A549 (cell line): ENCODE measurements around the gene PIPOX. TPM values are rescaled to one million over a fixed set of nuclear protein-coding genes. Genes with fewer than 3 reads are reported as not detected.

ENCODE experiments used
- ATAC-seq, 2 experiments: fragments of 200-7000 bp in 1 of 2; fragments of >200 bp in 1 of 2; cut with Nextera tagmentation in 1 of 2; cut with Tn5 transposase in 1 of 2; 3 replicates each; pipeline versions ENCODE4 v1.8.0 to v1.9.1; 2018 to 2020; ENCODE audit warnings: mild to moderate bottlenecking in 1 of 2, moderate library complexity in 1 of 2
- CTCF ChIA-PET: fragments of 300-600 bp; sonication (Branson Sonifier 250); formaldehyde crosslinking; extraction: SDS; loops from one replicate; lab custom pipeline; 2021; ENCODE audit warnings: antibody characterized with exemption, inconsistent platforms; lab: Yijun Ruan, JAX
- POLR2A ChIA-PET: fragments of 350-600 bp; formaldehyde crosslinking; extraction: SDS; loops from one replicate; lab custom pipeline; 2021; ENCODE audit warnings: antibody characterized with exemption, inconsistent platforms; lab: Yijun Ruan, JAX
- DNase-seq, 2 experiments: peaks; one replicate each; pipeline versions ENCODE4 v3.0.0 to v3.0.0-alpha.2; 2011 to 2016; ENCODE audit warnings: low read depth in 1 of 2, low spot score in 1 of 2
- FAIRE-seq: peaks from 2 replicates; lab custom pipeline; 2011; peaks lifted over from hg19 to GRCh38; lab: Jason Lieb, UNC
- H3K27ac ChIP-seq, 2 experiments: fragments of >200 bp; sonication (Bioruptor Twin); formaldehyde crosslinking; 3 replicates each; pipeline ENCODE4 v1.5.1; 2016 to 2017
- H3K4me1 ChIP-seq: fragments of >200 bp; sonication (Bioruptor Twin); formaldehyde crosslinking; 3 replicates; pipeline ENCODE4 v1.6.1; 2016
- H3K4me2 ChIP-seq: fragments of >200 bp; sonication (Bioruptor Twin); formaldehyde crosslinking; 3 replicates; pipeline ENCODE4 v1.6.1; 2016
- H3K4me3 ChIP-seq: fragments of >200 bp; sonication (Bioruptor Twin); formaldehyde crosslinking; 3 replicates; pipeline ENCODE4 v1.5.1; 2016
- H3K9me3 ChIP-seq: fragments of >200 bp; sonication (Bioruptor Twin); formaldehyde crosslinking; 3 replicates; pipeline ENCODE4 v1.6.1; 2016
- ATOH8 ChIP-seq: fragments of 250-450 bp; sonication (Bioruptor Pico); IDR thresholded peaks from 2 replicates; pipeline ENCODE4 v1.5.0; 2020; ENCODE audit warnings: low read depth, mild to moderate bottlenecking, moderate library complexity
- CEBPB ChIP-seq, 2 experiments: fragments of >200 bp in 1 of 2; sonication (Bioruptor Twin) in 1 of 2; formaldehyde crosslinking in 1 of 2; IDR thresholded peaks; 2 replicates each; pipeline ENCODE4 v1.6.1; 2012 to 2016
- CHD2 ChIP-seq: fragments of 150-350 bp; IDR thresholded peaks from 2 replicates; pipeline ENCODE4 v1.6.1; 2014; ENCODE audit warnings: low read length; ENCODE audit not compliant: partially characterized antibody
- EHF ChIP-seq: fragments of 250-450 bp; sonication (Bioruptor Pico); IDR thresholded peaks from 2 replicates; pipeline ENCODE4 v1.5.0; 2020; ENCODE audit warnings: mild to moderate bottlenecking
- EHMT2 ChIP-seq: fragments of 200-600 bp; sonication (generic); IDR thresholded peaks from 2 replicates; pipeline ENCODE4 v1.6.1; 2016; ENCODE audit warnings: antibody characterized with exemption, low read depth, mild to moderate bottlenecking, moderate library complexity
- ELK1 ChIP-seq: fragments of 150-350 bp; IDR thresholded peaks from 2 replicates; pipeline ENCODE4 v1.6.1; 2014; ENCODE audit warnings: low read depth, mild to moderate bottlenecking, low read length
- EP300 ChIP-seq, 2 experiments: fragments of >200 bp; sonication (Bioruptor Twin); formaldehyde crosslinking; IDR thresholded peaks; 2 replicates in 1 of 2; 3 replicates in 1 of 2; pipeline ENCODE4 v1.6.1; 2016 to 2017
- ESRRA ChIP-seq: fragments of 150-350 bp; IDR thresholded peaks from 2 replicates; pipeline ENCODE4 v1.6.1; 2014; ENCODE audit warnings: mild to moderate bottlenecking, low read length, borderline replicate concordance
- FOSB ChIP-seq: fragments of 250-450 bp; sonication (Bioruptor Pico); IDR thresholded peaks from 2 replicates; pipeline ENCODE4 v1.5.0; 2020; ENCODE audit warnings: mild to moderate bottlenecking, moderate library complexity
- FOSL2 ChIP-seq, 2 experiments: fragments of 450-650 bp in 1 of 2; fragments of >200 bp in 1 of 2; sonication (Bioruptor Twin) in 1 of 2; formaldehyde crosslinking; IDR thresholded peaks; 2 replicates each; pipeline versions ENCODE4 v1.5.0 to v1.6.1; 2016 to 2020; ENCODE audit warnings: mild to moderate bottlenecking in 1 of 2, moderate library complexity in 1 of 2
- HDAC2 ChIP-seq: fragments of 200-600 bp; sonication (generic); IDR thresholded peaks from 2 replicates; pipeline ENCODE4 v1.6.1; 2016
- HOXA7 ChIP-seq: fragments of 250-450 bp; sonication (Bioruptor Pico); IDR thresholded peaks from 2 replicates; pipeline ENCODE4 v1.5.0; 2020; ENCODE audit warnings: mild to moderate bottlenecking, moderate library complexity
- JUN ChIP-seq, 2 experiments: fragments of >200 bp; sonication (Bioruptor Twin); formaldehyde crosslinking; IDR thresholded peaks; 2 replicates in 1 of 2; 3 replicates in 1 of 2; pipeline ENCODE4 v1.6.1; 2016 to 2017
- JUNB ChIP-seq: fragments of >200 bp; sonication (Bioruptor Twin); formaldehyde crosslinking; IDR thresholded peaks from 2 replicates; pipeline ENCODE4 v1.6.1; 2016
- KDM5A ChIP-seq: fragments of 200-600 bp; sonication (generic); IDR thresholded peaks from 2 replicates; pipeline ENCODE4 v1.6.1; 2016; ENCODE audit warnings: antibody characterized with exemption, mild to moderate bottlenecking
- MYC ChIP-seq: IDR thresholded peaks from 2 replicates; pipeline ENCODE4 v1.6.1; 2012; ENCODE audit warnings: mild to moderate bottlenecking, inconsistent platforms, low read length, improper control_type of control experiment, borderline replicate concordance
- NFE2L2 ChIP-seq: fragments of 150-350 bp; conservative IDR thresholded peaks from 2 replicates; pipeline ENCODE4 v1.6.1; 2014; ENCODE audit warnings: low read length
- NPAS2 ChIP-seq: fragments of 250-450 bp; sonication (Bioruptor Pico); IDR thresholded peaks from 2 replicates; pipeline ENCODE4 v1.8.0; 2022; ENCODE audit warnings: mild to moderate bottlenecking, moderate library complexity, borderline replicate concordance
- NR3C1 ChIP-seq: fragments of >200 bp; sonication (Bioruptor Twin); formaldehyde crosslinking; IDR thresholded peaks from 3 replicates; pipeline ENCODE4 v1.6.1; 2017
- POLR2AphosphoS2 ChIP-seq: conservative IDR thresholded peaks from 2 replicates; pipeline ENCODE4 v1.6.1; 2012; ENCODE audit warnings: low read length, improper control_type of control experiment, inconsistent platforms
- SMC3 ChIP-seq: fragments of >200 bp; sonication (Bioruptor Twin); formaldehyde crosslinking; IDR thresholded peaks from 3 replicates; pipeline ENCODE4 v1.6.1; 2018; ENCODE audit warnings: inconsistent platforms
- SREBF2 ChIP-seq: fragments of 450-650 bp; IDR thresholded peaks from 2 replicates; pipeline ENCODE4 v1.6.1; 2014; ENCODE audit warnings: mild to moderate bottlenecking, moderate library complexity
- ZSCAN20 ChIP-seq: fragments of 250-450 bp; sonication (Bioruptor Pico); IDR thresholded peaks from 2 replicates; pipeline ENCODE4 v1.8.0; 2022; ENCODE audit warnings: mild to moderate bottlenecking, moderate library complexity
- WGBS: methylation state at CpG from one replicate; pipeline ENCODE4 v1.1.6; 2017; ENCODE audit errors: missing lambda C conversion rate; 5-methylcytosine and 5-hydroxymethylcytosine counted together
- polyA plus RNA-seq, 4 experiments: library from polyadenylated mRNA; depleted of rRNA in 3 of 4; stranded (reverse); fragments of >200 nt; fragmentation: RNase III in 1 of 4; extraction: RNeasy Plus Mini Kit Qiagen cat#74134 plus additional on column Dnase treatment in 1 of 4; gene quantifications; 2 replicates in 3 of 4; 3 replicates in 1 of 4; pipeline ENCODE4 v1.2.3, GENCODE V29; 2011 to 2017
- TF ChIP-seq, protein P1 (sequence below): IDR thresholded peaks from 2 replicates; pipeline ENCODE4 v1.6.1; 2012; ENCODE audit warnings: low read depth, borderline replicate concordance

PIPOX gene
- polyA plus RNA-seq, 2 of the 4 experiments (the other 2 are of a cell fraction) = 0.39 to 0.94 TPM

DNA sequence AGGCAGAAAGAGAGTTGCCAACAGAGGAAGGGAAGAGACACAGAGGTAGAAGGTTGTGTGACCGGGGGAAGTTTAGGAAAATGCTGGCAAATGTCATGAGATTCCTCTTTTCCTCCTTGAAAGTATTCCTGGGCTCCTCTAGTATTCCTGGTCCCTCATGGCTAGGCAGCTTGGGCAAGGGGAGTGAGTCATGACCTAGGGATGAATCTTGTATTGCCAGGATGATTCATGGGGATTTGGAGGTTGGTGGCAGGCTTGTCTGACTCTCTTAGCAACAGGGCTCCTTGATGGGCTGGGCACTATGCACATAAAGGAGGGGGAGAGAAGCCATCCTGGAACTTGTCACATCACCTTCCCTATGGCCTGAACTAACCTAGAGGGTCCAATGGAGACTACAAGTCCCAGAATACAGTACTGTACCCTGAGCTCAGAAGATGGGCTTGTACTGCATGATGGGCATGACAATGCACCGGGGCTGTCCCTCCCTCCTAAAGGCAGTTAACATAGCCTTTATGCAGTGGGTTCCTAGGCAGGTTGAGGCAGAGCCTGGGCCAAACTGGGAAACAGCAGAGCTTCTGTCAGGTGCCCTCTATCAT lies 35.0 kb upstream of the PIPOX start:
- Histone ChIP-seq H3K4me2 (peak overlapping the region; percentile 57), H3K27ac (peak overlapping the region in 1 of 2 experiments; percentile 57; a peak in 3 of 6 replicates), H3K9me3 (no peaks in the 10 kb centered on the region), H3K4me1 (peaks cover 31% of the 10 kb centered on the region), H3K4me3 (no peak overlapping the region)
- WGBS = 0% methylated on average over 2 of the region's 2 CpGs
- DNase-seq (peak; percentile 78 to 97), FAIRE-seq (peak; percentile 74), ATAC-seq (peak; percentile 82 to 84)
- POLR2A ChIA-PET = no interaction called here
- TF ChIP-seq EHMT2 (no peak), KDM5A (no peak), MYC (no peak), SMC3 (no peak), NR3C1 (no peak), CEBPB (IDR thresholded peaks at IDR 0.05) (0 out of 4 replicates have a peak, but pooled peaks of 1 of the 2 experiments have one; percentile 41), ATOH8 (CRISPR knock-in tag) (no peak), SREBF2 (no peak), EHF (no peak), FOSL2 (IDR thresholded peaks at IDR 0.05) (peak; percentile 77), FOSL2 (CRISPR knock-in tag; IDR thresholded peaks at IDR 0.05) (peak; percentile 92), ZSCAN20 (CRISPR knock-in tag) (no peak), ELK1 (no peak), JUNB (peak; percentile 33; the same call in 1 of the 2 replicates)
- TF ChIP-seq, protein P1, sequence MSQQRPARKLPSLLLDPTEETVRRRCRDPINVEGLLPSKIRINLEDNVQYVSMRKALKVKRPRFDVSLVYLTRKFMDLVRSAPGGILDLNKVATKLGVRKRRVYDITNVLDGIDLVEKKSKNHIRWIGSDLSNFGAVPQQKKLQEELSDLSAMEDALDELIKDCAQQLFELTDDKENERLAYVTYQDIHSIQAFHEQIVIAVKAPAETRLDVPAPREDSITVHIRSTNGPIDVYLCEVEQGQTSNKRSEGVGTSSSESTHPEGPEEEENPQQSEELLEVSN = no peak
- CTCF ChIA-PET = interaction anchor here (0.6 to 4.3 kb wide), 15 partner anchors 15 to 108 kb away, joined by 3 to 34 read pairs (median 5); no protein-coding TSS in a partner anchor

- ChIA-PET CTCF (interaction anchor here (0.6 to 4.3 kb wide), 8 partner anchors 39 to 108 kb away, joined by 3 to 34 read pairs (median 3); no protein-coding TSS in a partner anchor), POLR2A (no interaction called here)
- ATAC-seq (no peak), DNase-seq (no peak), FAIRE-seq (no peak)
- H3K9me3 ChIP-seq = no peaks in the 10 kb centered on the region
- H3K4me2 ChIP-seq = peak overlapping the region; percentile 57; the same call in 2 of the 3 replicates
- TF ChIP-seq CHD2 (no peak), EP300 (IDR thresholded peaks at IDR 0.05) (no peak), FOSB (CRISPR knock-in tag) (no peak), ESRRA (no peak), JUN (IDR thresholded peaks at IDR 0.05) (no peak), NFE2L2 (no peak)
- H3K4me1 ChIP-seq = peaks cover 31% of the 10 kb centered on the region
- WGBS = 19% methylated on average over 3 of the region's 3 CpGs
- no peak overlapping the region for H3K4me3 ChIP-seq
- H3K27ac ChIP-seq = 0 out of 6 replicates have a peak overlapping the region, but pooled peaks of 1 of the 2 experiments have one; percentile 12
These were observed 34.4 kb upstream of the PIPOX start for GRCh38 chr17:29008591-29008990.

DNA sequence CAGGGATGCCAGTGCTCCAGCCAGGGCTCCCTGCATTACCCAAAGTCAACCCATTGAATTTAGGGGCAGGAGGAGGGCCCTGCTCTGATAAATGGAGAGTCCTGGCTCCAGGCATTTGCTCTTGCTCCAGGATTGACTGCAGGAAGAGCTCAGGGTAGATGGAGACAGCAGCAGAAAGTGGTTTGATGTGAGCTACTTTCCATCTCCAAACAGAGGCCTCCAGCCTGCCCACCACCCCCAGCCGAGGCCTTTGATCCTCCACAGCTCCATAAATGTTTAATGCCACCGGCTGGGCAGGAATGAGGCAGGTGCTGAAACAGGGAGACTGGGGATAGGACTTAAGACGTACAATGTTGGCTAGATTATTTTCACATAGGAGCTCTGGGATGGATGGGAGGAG lies 32.8 kb upstream of the PIPOX start:
- whole genome bisulfite sequencing = 25% methylated on average over 3 of the region's 3 CpGs
- TF ChIP-seq CHD2 = no peak
- TF ChIP-seq ATOH8 (CRISPR knock-in tag) = no peak
- TF ChIP-seq HDAC2 = no peak
- TF ChIP-seq POLR2AphosphoS2 = no peak
- TF ChIP-seq JUNB = no peak
- no peak for TF ChIP-seq HOXA7 (CRISPR knock-in tag)
- no peak for TF ChIP-seq NPAS2 (CRISPR knock-in tag)
- no peak for ATAC-seq
- no peak overlapping the region for H3K4me2 ChIP-seq
- DNase-seq = no peak
- H3K9me3 ChIP-seq = no peaks in the 10 kb centered on the region
- peaks cover 31% of the 10 kb centered on the region for H3K4me1 ChIP-seq
- H3K4me3 ChIP-seq = no peak overlapping the region
- H3K27ac ChIP-seq = no peak overlapping the region
- POLR2A ChIA-PET = no interaction called here
- CTCF ChIA-PET = interaction anchor here (0.8 to 3.1 kb wide), 15 partner anchors 9 to 921 kb away, joined by 3 to 10 read pairs (median 3); no protein-coding TSS in a partner anchor
- FAIRE-seq = no peak
